ENCODE data around the gene STARD5. TPM values are rescaled to one million over a fixed set of nuclear protein-coding genes. Genes with fewer than 3 reads are reported as not detected.

The STARD5 gene
- total RNA-seq, 1 donor from 2014 or later = 5.5 TPM

DNA sequence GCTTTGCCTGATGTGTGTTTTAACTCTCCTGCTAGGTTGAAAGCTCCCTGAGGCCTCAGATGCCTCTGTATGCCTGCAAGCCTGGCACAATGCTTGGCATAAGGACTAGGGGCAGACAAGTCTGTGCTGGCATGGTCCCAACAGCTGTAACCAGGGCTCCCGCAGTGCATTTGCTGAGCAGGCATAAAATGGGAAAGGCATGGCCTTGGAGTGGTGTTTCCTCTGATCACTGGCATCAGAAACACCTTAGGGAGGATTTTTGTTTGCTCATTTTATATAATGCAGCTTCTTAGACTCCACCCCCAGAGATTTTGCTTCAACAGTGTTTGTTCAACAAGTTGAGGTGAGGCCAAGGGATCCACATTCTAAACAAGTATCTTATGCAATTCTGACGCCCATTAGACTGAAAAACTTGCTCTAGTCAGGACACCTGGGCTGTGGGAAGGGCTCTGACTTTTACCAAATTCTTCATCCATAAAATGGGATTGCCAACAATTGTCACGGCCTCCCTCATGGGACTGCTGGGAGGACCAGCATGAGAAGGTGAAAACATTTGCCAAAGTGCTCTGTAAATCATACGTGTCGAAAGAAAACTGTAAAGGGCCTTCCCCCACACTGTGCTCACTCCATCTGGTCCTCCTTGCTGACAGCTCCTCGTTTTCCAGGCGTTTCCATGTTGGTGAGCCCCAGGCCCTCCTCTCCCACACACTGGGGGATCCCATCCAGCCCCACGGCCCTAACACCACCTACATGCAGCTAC is 43.1 kb downstream of the STARD5 start:
- no peak overlapping the region for H3K4me3 ChIP-seq (ENCODE audit: insufficient read depth, low read depth, low read length)
- H3K9me3 ChIP-seq (ENCODE audit: insufficient read depth, low read depth, low read length) = no peaks in the 10 kb centered on the region
- H3K4me2 ChIP-seq (ENCODE audit: low read length) = no peak overlapping the region
- H3K4me1 ChIP-seq (ENCODE audit: insufficient read depth, low read length) = peaks cover 2% of the 10 kb centered on the region
- Mint-ChIP-seq H3K4me3 (ENCODE audit: unreplicated experiment) (no peak overlapping the region), H3K27ac (ENCODE audit: unreplicated experiment) (no peak overlapping the region), H3K36me3 (ENCODE audit: low read depth, unreplicated experiment) (peaks cover 2% of the 10 kb centered on the region), H3K27me3 (ENCODE audit: low read depth, unreplicated experiment) (peaks cover 19% of the 10 kb centered on the region), H3K9me3 (ENCODE audit: unreplicated experiment) (peaks cover 5% of the 10 kb centered on the region), H3K4me1 (ENCODE audit: low read depth, unreplicated experiment) (no peaks in the 10 kb centered on the region)
- no peak overlapping the region for H3K27ac ChIP-seq (ENCODE audit: low read depth, low read length)
- DNase-seq (ENCODE audit: low read depth) (no peak), FAIRE-seq (no peak)
- TF ChIP-seq CTCF (IDR thresholded peaks at IDR 0.05; ENCODE audit: insufficient read depth, low read depth, low read length) (no peak), EZH2 (IDR thresholded peaks at IDR 0.05; ENCODE audit: insufficient read depth, low read length) (no peak)
- peaks cover 47% of the 10 kb centered on the region for H3K27me3 ChIP-seq (ENCODE audit: insufficient read depth, low read length)
- no peak overlapping the region for H2AFZ ChIP-seq (ENCODE audit: low read depth, low read length)
- H3K79me2 ChIP-seq (ENCODE audit: insufficient read depth, low read length) = no peaks in the 10 kb centered on the region
- no peaks in the 10 kb centered on the region for H3K36me3 ChIP-seq (ENCODE audit: insufficient read depth, low read length)
- H4K20me1 ChIP-seq (ENCODE audit: insufficient read depth, low read length) = no peaks in the 10 kb centered on the region
- no peak overlapping the region for H3K9ac ChIP-seq (ENCODE audit: low read length)

GRCh38 chr15:81279621-81280485 is 44.1 kb downstream of the STARD5 start:
- Histone ChIP-seq H3K4me2 (ENCODE audit: low read length) (no peak overlapping the region), H3K4me1 (ENCODE audit: insufficient read depth, low read length) (peaks cover 2% of the 10 kb centered on the region), H4K20me1 (ENCODE audit: insufficient read depth, low read length) (no peaks in the 10 kb centered on the region), H3K4me3 (ENCODE audit: insufficient read depth, low read depth, low read length) (no peak overlapping the region), H3K36me3 (ENCODE audit: insufficient read depth, low read length) (no peaks in the 10 kb centered on the region), H3K79me2 (ENCODE audit: insufficient read depth, low read length) (no peaks in the 10 kb centered on the region), H3K9me3 (ENCODE audit: insufficient read depth, low read depth, low read length) (no peaks in the 10 kb centered on the region), H3K27me3 (ENCODE audit: insufficient read depth, low read length) (peaks cover 41% of the 10 kb centered on the region), H3K9ac (ENCODE audit: low read length) (no peak overlapping the region), H2AFZ (ENCODE audit: low read depth, low read length) (no peak overlapping the region), H3K27ac (ENCODE audit: low read depth, low read length) (no peak overlapping the region)
- H3K4me1 Mint-ChIP-seq (ENCODE audit: low read depth, unreplicated experiment) = peaks cover 2% of the 10 kb centered on the region
- peaks cover 5% of the 10 kb centered on the region for H3K9me3 Mint-ChIP-seq (ENCODE audit: unreplicated experiment)
- H3K4me3 Mint-ChIP-seq (ENCODE audit: unreplicated experiment) = no peak overlapping the region
- H3K27ac Mint-ChIP-seq (ENCODE audit: unreplicated experiment) = no peak overlapping the region
- no peak for FAIRE-seq
- DNase-seq (ENCODE audit: low read depth) = no peak
- TF ChIP-seq EZH2 (IDR thresholded peaks at IDR 0.05; ENCODE audit: insufficient read depth, low read length) (no peak), CTCF (IDR thresholded peaks at IDR 0.05; ENCODE audit: insufficient read depth, low read depth, low read length) (no peak)
- peaks cover 11% of the 10 kb centered on the region for H3K27me3 Mint-ChIP-seq (ENCODE audit: low read depth, unreplicated experiment)
- peaks cover 2% of the 10 kb centered on the region for H3K36me3 Mint-ChIP-seq (ENCODE audit: low read depth, unreplicated experiment)

All from astrocyte (in vitro differentiated cells and primary cell).